Raji (cell line): ENCODE results near the gene SGPP1.

Experiments
- POLR2A ChIP-seq: IDR thresholded peaks from 2 replicates; pipeline ENCODE4 v1.6.1; 2011; ENCODE audit warnings: low read depth, low read length, control low read depth; ENCODE audit not compliant: insufficient read depth

Gene SGPP1

DNA sequence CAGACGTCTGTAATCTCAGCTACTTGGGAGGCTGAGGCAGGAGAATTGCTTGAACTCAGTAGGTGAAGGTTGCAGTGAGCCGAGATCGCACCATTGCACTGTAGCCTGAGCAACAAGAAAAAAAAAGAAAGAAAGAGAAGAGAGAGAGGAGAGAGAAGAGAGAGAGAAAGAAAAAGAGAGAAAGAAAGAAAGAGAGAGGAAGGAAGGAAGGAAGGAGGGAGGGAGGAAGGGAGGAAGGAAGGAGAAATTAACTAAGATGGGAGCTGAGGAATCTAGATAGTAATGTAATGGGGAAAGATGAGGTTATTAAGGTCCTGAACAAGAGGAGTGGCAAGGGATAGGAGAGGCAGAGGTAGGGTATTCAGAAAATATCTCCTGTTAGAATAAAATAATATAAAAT is 17.4 kb upstream of the SGPP1 start:
- TF ChIP-seq POLR2A: no peak

DNA sequence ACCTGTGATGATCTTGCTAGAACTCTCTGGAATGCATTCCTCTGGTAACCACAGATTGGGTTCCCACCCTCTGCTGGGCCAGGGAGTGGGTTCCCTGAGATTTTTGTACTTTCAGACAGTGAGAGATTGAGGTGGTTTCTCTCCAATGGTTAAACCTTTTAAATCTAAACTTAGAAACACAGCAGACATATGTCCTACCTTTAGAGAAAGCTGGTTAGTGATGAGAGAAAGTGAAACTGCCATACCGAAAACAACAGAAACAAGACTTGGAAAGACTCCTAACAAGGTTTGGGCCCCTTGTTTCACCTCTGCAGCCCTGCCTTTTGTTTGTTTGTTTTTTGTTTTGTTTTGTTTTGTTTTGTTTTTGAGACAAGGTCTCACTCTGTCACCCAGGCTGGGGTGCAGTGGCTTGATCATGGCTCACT is 9.7 kb upstream of the SGPP1 start:
- no peak for TF ChIP-seq POLR2A

- no peak for TF ChIP-seq POLR2A
These were observed 7.9 kb upstream of the SGPP1 start for GRCh38 chr14:63735720-63736119.

GRCh38 chr14:63730659-63731058 is 2.8 kb upstream of the SGPP1 start:
- TF ChIP-seq POLR2A: no peak

DNA sequence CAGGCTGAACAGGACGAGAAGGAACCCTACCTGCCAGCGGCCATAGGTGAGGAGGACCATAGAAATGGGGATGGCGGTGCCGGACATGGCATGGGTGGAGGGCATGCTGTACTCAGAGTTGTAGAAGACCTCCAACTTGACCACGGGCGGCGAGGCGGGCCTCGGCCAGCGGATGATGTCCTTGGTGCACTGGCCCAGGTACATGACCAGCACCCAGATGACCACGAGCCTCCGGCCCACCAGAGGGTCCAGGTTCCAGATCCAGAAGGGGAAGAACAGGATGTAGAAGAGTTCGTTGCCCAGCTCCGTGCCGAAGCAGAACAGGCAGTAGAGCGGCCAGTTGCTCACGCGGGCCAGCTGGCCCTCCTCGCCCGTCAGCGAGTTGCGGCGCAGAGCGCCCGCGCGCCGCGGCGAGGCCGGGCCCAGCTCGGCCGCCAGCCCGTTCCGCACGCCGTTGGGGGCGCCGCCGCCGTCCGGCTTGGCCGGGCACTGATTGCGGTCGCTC is 582 bp downstream of the SGPP1 start:
- TF ChIP-seq POLR2A: no peak

DNA sequence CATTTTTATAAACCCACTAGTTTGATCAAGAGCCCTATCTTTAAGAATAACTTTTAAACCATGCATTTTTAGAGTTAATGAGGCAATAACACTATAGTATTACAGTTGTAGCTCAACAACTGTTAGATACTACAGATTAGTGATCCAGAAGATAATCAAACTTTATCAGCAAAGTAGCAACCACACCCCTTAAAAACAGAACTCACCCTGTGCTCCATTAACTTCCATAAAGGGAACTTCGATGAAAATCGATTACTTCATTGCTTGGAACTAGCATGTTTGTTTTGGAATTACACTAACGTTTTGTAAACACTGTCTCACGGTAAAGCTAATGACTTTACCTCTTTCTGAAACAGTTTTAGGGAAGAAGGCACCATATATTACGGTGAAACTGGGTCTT is 1.4 kb downstream of the SGPP1 start:
- no peak for TF ChIP-seq POLR2A

GRCh38 chr14:63725786-63726460 is 1.9 kb downstream of the SGPP1 start:
- TF ChIP-seq POLR2A: no peak

DNA sequence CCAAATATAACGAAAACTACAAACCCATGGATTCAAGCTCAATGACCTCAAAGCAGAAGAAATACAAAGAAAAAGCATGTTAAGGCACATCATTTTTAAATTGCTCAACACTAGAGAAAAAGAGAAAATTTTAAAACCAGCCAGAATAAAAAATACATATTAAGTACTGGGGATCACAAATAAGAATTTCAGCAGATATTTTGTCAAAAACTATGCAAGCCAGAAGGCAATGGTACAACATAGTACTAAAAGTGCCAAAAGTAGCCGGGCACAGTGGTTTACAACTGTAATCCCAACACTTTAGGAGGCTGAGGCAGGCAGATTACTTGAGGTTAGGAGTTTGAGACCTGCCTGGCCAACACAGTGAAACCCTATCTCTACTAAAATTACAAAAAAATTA is 10.2 kb downstream of the SGPP1 start:
- TF ChIP-seq POLR2A: no peak

GRCh38 chr14:63715360-63715759 is 12.5 kb downstream of the SGPP1 start:
- TF ChIP-seq POLR2A: no peak

GRCh38 chr14:63713764-63714163 is 14.1 kb downstream of the SGPP1 start:
- TF ChIP-seq POLR2A: no peak

DNA sequence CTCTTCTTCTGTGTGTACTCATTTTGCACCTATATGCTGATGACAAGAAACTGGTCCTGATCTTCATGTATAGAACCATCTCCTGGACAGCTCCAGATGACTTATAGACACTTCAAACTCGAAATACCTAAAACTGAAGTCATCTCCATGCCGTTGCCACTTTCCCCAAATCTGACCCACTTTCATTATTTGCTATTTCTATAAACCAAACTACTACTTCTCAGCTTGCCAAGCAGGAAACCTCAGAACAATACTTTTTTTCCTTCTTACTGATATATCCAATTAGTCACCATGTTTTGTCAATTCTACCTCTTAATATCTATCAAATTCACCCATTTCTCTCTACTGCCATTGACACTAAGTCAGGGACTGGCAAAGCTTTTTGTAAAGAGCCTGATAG is 14.8 kb downstream of the SGPP1 start:
- no peak for TF ChIP-seq POLR2A

GRCh38 chr14:63712123-63712522 is 15.7 kb downstream of the SGPP1 start:
- no peak for TF ChIP-seq POLR2A

DNA sequence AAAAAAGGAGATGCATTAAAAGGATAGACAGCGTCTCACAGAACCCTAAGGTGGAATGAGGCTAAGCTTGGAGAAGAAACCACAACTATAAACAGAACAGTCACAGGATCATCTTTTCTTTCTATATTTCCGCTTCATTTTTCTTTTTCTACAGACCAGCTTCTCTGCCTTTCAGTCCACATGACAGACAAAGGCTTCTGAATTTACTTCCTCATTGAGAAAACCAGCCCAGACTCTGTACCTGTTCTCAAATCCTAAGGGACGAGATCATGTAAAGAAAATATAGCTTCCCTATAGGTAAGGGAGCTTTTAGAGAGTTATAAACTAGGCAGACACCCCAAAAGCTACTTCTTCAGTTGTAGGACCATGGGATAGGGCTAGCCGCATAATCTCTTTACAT is 17.4 kb downstream of the SGPP1 start:
- TF ChIP-seq POLR2A: no peak

GRCh38 chr14:63709589-63709988 is 18.3 kb downstream of the SGPP1 start:
- TF ChIP-seq POLR2A: no peak

DNA sequence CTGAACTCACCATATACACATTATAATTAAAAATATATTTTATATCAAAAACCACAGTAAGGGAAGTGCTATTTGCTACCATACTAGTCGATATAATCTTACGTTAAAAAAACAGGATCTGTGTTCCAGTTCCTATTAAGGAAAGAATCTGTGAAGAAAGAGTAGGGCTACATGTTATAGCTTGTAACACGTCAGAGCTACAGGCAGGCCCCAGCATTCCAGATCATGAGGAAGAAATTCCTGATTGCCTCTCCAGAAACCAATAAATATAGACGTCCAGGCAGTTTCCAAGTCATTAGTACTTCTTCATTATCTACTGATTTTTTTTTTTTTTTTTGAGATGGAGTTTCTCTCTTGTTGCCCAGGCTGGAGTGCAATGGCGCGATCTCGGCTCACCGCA is 20.6 kb downstream of the SGPP1 start:
- no peak for TF ChIP-seq POLR2A

DNA sequence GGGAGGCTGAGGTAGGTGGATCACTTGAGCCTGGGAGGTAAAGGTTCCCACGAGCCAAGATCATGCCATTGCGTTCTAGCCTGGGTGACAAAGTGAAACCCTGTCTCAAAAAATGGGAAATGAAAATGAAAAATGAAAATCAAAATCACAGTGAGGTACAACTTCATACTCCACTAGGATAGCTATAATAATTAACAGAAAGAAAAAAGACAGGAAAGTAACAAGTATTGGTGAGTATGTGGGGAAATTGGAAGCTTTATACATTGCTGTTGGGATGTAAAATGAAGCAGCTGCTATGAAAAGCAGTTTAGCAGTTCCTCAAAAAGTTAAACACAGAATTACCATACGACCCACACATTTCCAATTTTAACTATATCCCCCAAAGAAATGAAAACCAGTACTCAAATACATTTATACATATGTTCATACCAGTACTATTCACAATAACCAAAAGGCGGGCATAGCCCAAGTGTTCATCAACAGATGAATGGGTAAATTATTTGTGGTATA is 22.2 kb downstream of the SGPP1 start:
- TF ChIP-seq POLR2A: no peak
